HepG2 (cell line): Measurements from ENCODE around the gene AJUBA. TPM values are rescaled to one million over a fixed set of nuclear protein-coding genes. Genes with fewer than 3 reads are reported as not detected.

Source experiments
- ATF3 ChIP-seq: sonication (generic); formaldehyde crosslinking; IDR thresholded peaks from 2 replicates; pipeline ENCODE4 v1.4.0; 2020; ENCODE audit warnings: missing genetic modification reagents
- ERF ChIP-seq: IDR thresholded peaks from 2 replicates; pipeline ENCODE4 v1.6.1; 2018; ENCODE audit warnings: missing biosample characterization, missing genetic modification reagents
- GLMP ChIP-seq: sonication (generic); formaldehyde crosslinking; IDR thresholded peaks from 2 replicates; pipeline ENCODE4 v1.9.0; 2021; ENCODE audit warnings: missing genetic modification reagents, mild to moderate bottlenecking, borderline replicate concordance
- HBP1 ChIP-seq: IDR thresholded peaks from 2 replicates; pipeline ENCODE4 v1.6.1; 2016; ENCODE audit warnings: low read depth, control low read depth
- KDM1A ChIP-seq: IDR thresholded peaks from 2 replicates; pipeline ENCODE4 v1.6.1; 2016; ENCODE audit warnings: missing compliant biosample characterization
- MXD1 ChIP-seq: sonication (generic); formaldehyde crosslinking; IDR thresholded peaks from 2 replicates; pipeline ENCODE4 v1.4.0; 2020; ENCODE audit warnings: mild to moderate bottlenecking, missing genetic modification reagents
- REST ChIP-seq, 2 experiments: IDR thresholded peaks; 2 replicates each; pipeline ENCODE4 v1.6.1; 2011 to 2012; ENCODE audit warnings: low read length in 2 of 2, borderline replicate concordance in 1 of 2, low read depth in 1 of 2, mild to moderate bottlenecking in 1 of 2, moderate library complexity in 1 of 2
- SETDB1 ChIP-seq: sonication (generic); formaldehyde crosslinking; IDR thresholded peaks from 2 replicates; pipeline ENCODE4 v1.5.1; 2020; ENCODE audit warnings: missing genetic modification reagents, mild to moderate bottlenecking, borderline replicate concordance
- TBX2 ChIP-seq: sonication (generic); formaldehyde crosslinking; IDR thresholded peaks from 2 replicates; pipeline ENCODE4 v1.5.0; 2020; ENCODE audit warnings: missing genetic modification reagents, mild to moderate bottlenecking, borderline replicate concordance
- ZBTB25 ChIP-seq: IDR thresholded peaks from 2 replicates; pipeline ENCODE4 v1.6.1; 2018; ENCODE audit warnings: missing genetic modification reagents
- ZFYVE20 ChIP-seq: sonication (generic); formaldehyde crosslinking; IDR thresholded peaks from 2 replicates; pipeline ENCODE4 v1.8.0; 2023; ENCODE audit warnings: low read depth, mild to moderate bottlenecking, moderate library complexity, missing genetic modification reagents, borderline replicate concordance
- ZNF160 ChIP-seq: sonication (generic); formaldehyde crosslinking; IDR thresholded peaks from 2 replicates; pipeline ENCODE4 v1.8.0; 2022; ENCODE audit warnings: mild to moderate bottlenecking, inconsistent platforms, missing genetic modification reagents
- ZNF235 ChIP-seq: sonication (generic); formaldehyde crosslinking; IDR thresholded peaks from 2 replicates; pipeline ENCODE4 v1.8.1; 2023; ENCODE audit warnings: mild to moderate bottlenecking, missing genetic modification reagents, borderline replicate concordance
- ZNF549 ChIP-seq: sonication (generic); formaldehyde crosslinking; IDR thresholded peaks from 2 replicates; pipeline ENCODE4 v1.5.0; 2020; ENCODE audit warnings: missing genetic modification reagents
- ZNF564 ChIP-seq: sonication (generic); formaldehyde crosslinking; IDR thresholded peaks from 2 replicates; pipeline ENCODE4 v1.8.1; 2023; ENCODE audit warnings: mild to moderate bottlenecking, missing genetic modification reagents
- ZNF670 ChIP-seq: sonication (generic); formaldehyde crosslinking; IDR thresholded peaks from 2 replicates; pipeline ENCODE4 v1.8.0; 2022; ENCODE audit warnings: mild to moderate bottlenecking, missing genetic modification reagents, borderline replicate concordance
- ZSCAN31 ChIP-seq: sonication (generic); formaldehyde crosslinking; IDR thresholded peaks from 2 replicates; pipeline ENCODE4 v1.5.0; 2020; ENCODE audit warnings: low read depth, mild to moderate bottlenecking, missing genetic modification reagents
- polyA plus RNA-seq, 8 experiments: library from polyadenylated mRNA; depleted of rRNA in 3 of 8; stranded (reverse) in 7 of 8; unstranded in 1 of 8; fragments of >200 nt; fragmentation: Illumina TruSeq in 4 of 8; extraction: Trizol in 4 of 8; gene quantifications; 2 replicates each; pipeline versions ENCODE4 v1.2.1 to v1.2.3, GENCODE V29; 2011 to 2016; ENCODE audit warnings: low read depth in 4 of 8, missing spikeins in 1 of 8, mixed read lengths in 1 of 8; ENCODE audit not compliant: insufficient read depth in 1 of 8
- total RNA-seq, 5 experiments: library from RNA; depleted of rRNA; stranded (reverse); fragments of >200 nt; fragmentation: Illumina TruSeq; extraction: Trizol; gene quantifications; 2 replicates each; pipeline ENCODE4 v1.2.3, GENCODE V29; 2016; ENCODE audit warnings: low read depth in 1 of 5

The AJUBA gene
- total and polyA plus RNA-seq, 2 of the 13 experiments (the other 11 are each of a cell fraction or from before 2014, with no cell fraction given): 157 to 241 TPM

- TF ChIP-seq SETDB1 (CRISPR knock-in tag) (no peak), ERF (CRISPR knock-in tag) (peak; percentile 97), ZNF235 (CRISPR knock-in tag) (no peak), ZNF160 (CRISPR knock-in tag) (no peak), ZNF564 (CRISPR knock-in tag) (no peak), TBX2 (CRISPR knock-in tag) (peak; percentile 97), KDM1A (peak; percentile 76; the same call in 1 of the 2 replicates), GLMP (CRISPR knock-in tag) (no peak), MXD1 (CRISPR knock-in tag) (no peak), REST (IDR thresholded peaks at IDR 0.05; ENCODE audit: borderline replicate concordance in 1 of 2, low read depth in 1 of 2, low read length in 2 of 2) (peak in 1 of 2 experiments; percentile 29; a peak in 2 of 4 replicates), HBP1 (CRISPR knock-in tag) (peak; percentile 97; the same call in 1 of the 2 replicates), ZFYVE20 (CRISPR knock-in tag) (peak; percentile 32; the same call in 1 of the 2 replicates), ZBTB25 (CRISPR knock-in tag) (peak; percentile 91; the same call in 1 of the 2 replicates), ZSCAN31 (peak; percentile 97), ZNF670 (no peak), ATF3 (CRISPR knock-in tag) (peak; percentile 79), ZNF549 (CRISPR knock-in tag) (no peak)
These were observed at the start of gene AJUBA (continued) for GRCh38 chr14:22982477-22983245.
